Spinal cord (tissue), 10 donors: ENCODE measurements around the gene IYD. TPM values are rescaled to one million over a fixed set of nuclear protein-coding genes. Genes with fewer than 3 reads are reported as not detected.
A peak's percentile ranks its signal among the peaks of the same experiment; 100 is the strongest.

Experiments used
- DNase-seq, 6 donors: peaks; one replicate each; pipeline versions ENCODE4 v3.0.0 to v3.0.0-alpha.2; 2013 to 2015; ENCODE audit warnings: low spot score in 6 of 6, low read depth in 4 of 6
- H3K27ac ChIP-seq: one replicate; pipeline ENCODE4 v1.5.1; 2013; ENCODE audit warnings: low read depth, low read length, control low read depth
- H3K27me3 ChIP-seq: one replicate; pipeline ENCODE4 v1.6.1; 2013; ENCODE audit warnings: low read length; ENCODE audit not compliant: control insufficient read depth, insufficient read depth
- H3K36me3 ChIP-seq: one replicate; pipeline ENCODE4 v1.6.1; 2013; ENCODE audit warnings: low read length; ENCODE audit not compliant: control insufficient read depth, insufficient read depth
- H3K4me1 ChIP-seq: one replicate; pipeline ENCODE4 v1.6.1; 2013; ENCODE audit warnings: low read length; ENCODE audit not compliant: control insufficient read depth, insufficient read depth
- H3K4me3 ChIP-seq: one replicate; pipeline ENCODE4 v1.5.1; 2013; ENCODE audit warnings: low read depth, low read length, control low read depth
- H3K9me3 ChIP-seq: one replicate; pipeline ENCODE4 v1.6.1; 2013; ENCODE audit warnings: low read length; ENCODE audit not compliant: control insufficient read depth, insufficient read depth
- WGBS: methylation state at CpG from one replicate; pipeline ENCODE4 v1.1.5; 2013; ENCODE audit warnings: missing lambda C conversion rate; ENCODE audit not compliant: insufficient coverage; 5-methylcytosine and 5-hydroxymethylcytosine counted together
- polyA plus RNA-seq, 2 donors: library from polyadenylated mRNA; unstranded; fragments of 120-200 nt; gene quantifications; one replicate each; pipeline ENCODE4 v1.2.1, GENCODE V29; 2013; ENCODE audit not compliant: insufficient read length in 2 of 2
- total RNA-seq, 2 donors: library from RNA; depleted of rRNA in 1 of 2; stranded (reverse); fragments of 120-200 nt in 1 of 2; fragments of >200 nt in 1 of 2; gene quantifications; one replicate each; pipeline versions ENCODE4 v1.2.3 to v1.2.4, GENCODE V29; 2013 to 2014
- donor health status: healthy.

IYD gene
- total and polyA plus RNA-seq, 4 donors: 0.06 to 0.17 TPM; not detected in 2

DNA sequence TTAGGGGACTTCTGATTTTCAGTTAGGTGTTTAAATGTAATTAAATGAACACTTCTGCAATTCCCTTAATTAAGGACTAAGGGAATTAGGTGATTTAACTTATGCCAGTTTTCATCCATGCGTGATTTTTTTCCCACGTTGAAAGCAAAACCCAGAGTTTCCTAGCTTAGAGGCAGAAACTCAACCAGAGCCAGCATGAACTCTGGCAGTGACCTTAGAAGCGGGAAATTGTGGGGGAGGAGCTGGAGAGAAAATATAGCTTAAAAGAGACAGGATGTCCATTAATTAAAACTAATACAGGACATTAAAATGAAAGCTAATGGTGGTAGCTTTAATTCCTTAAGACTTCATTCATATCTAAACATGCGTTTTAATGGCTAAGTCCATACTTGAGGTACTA, 41.6 kb downstream of the IYD start:
- WGBS: no CpG with 5 or more reads among the region's 4 CpGs
- H3K27me3 ChIP-seq: no peaks in the 10 kb centered on the region
- H3K9me3 ChIP-seq: no peaks in the 10 kb centered on the region
- peaks cover 13% of the 10 kb centered on the region for H3K4me1 ChIP-seq
- no peak overlapping the region for H3K27ac ChIP-seq
- no peak overlapping the region for H3K4me3 ChIP-seq
- DNase-seq: no peak
- no peaks in the 10 kb centered on the region for H3K36me3 ChIP-seq

GRCh38 chr6:150410906-150411305, 42.1 kb downstream of the IYD start:
- no CpG with 5 or more reads among the region's 2 CpGs for WGBS
- Histone ChIP-seq H3K4me3 (no peak overlapping the region), H3K27me3 (no peaks in the 10 kb centered on the region), H3K4me1 (peaks cover 13% of the 10 kb centered on the region), H3K27ac (no peak overlapping the region), H3K36me3 (no peaks in the 10 kb centered on the region), H3K9me3 (no peaks in the 10 kb centered on the region)
- DNase-seq: no peak

DNA sequence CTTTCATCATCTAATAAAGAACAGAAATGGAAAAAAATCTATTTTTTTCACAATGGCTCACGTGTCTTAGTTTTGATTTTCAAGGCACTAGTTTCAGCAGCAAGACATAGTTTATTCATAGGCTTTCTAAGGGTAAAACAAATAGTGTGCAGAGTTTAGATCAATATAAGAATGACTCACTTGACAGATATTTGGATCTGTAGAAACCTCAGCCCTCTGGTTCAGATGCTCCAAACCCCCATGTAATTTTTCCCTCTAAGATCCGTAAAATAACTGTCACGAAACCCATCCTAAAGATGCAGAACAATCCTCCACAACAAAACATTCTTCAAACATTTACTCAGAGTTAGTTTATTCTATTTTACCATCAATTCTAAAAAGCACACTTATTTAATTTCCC, 43.4 kb downstream of the IYD start:
- Histone ChIP-seq H3K4me1 (peaks cover 13% of the 10 kb centered on the region), H3K4me3 (no peak overlapping the region), H3K36me3 (no peaks in the 10 kb centered on the region), H3K9me3 (no peaks in the 10 kb centered on the region), H3K27ac (no peak overlapping the region), H3K27me3 (no peaks in the 10 kb centered on the region)
- WGBS: 90% methylated on average over 2 of the region's 3 CpGs
- DNase-seq: no peak

DNA sequence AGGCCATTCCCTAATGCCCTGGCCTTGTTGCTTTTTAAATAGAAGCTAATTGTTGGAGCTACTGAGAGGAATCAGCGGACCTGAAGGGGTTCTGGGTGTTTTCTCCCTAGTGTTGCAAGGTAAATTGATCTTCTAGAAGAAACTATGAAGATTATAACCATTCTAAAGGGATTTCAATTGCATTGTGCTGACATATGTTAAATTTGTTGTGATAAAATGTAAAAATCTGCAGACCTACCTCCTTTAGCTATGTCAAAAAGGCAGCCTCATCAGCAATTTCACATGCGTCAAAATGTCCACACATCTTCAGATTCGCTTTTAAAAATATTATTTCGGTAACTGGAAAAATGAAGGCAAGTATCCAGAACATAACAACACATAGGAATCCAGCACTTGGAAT, 44.4 kb downstream of the IYD start:
- no peak overlapping the region for H3K27ac ChIP-seq
- H3K27me3 ChIP-seq: peaks cover 3% of the 10 kb centered on the region
- WGBS: no CpG with 5 or more reads among the region's 4 CpGs
- no peaks in the 10 kb centered on the region for H3K36me3 ChIP-seq
- H3K4me1 ChIP-seq: peaks cover 13% of the 10 kb centered on the region
- H3K9me3 ChIP-seq: no peaks in the 10 kb centered on the region
- no peak overlapping the region for H3K4me3 ChIP-seq
- no peak for DNase-seq

DNA sequence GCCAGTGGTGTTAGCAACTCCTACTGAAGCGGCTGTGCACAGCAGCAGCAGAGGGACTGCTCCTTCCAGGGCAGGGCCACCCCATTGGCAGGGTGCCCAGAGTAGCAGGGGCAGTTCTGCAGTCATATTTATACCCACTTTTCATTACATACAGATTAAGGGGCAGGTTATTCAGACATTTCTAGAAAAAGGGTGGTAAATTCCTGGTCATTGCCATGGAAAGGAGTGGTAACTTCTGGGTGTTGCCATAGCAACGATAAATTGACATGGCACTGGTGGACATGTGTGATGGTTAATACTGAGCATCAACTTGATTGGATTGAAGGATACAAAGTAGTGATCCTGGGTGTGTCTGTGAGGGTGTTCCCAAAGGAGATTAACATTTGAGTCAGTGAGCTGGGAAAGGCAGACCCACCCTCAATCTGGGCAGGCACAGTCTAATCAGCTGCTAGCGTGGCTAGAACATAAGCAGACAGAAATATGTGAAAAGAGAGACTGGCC, 45.0 kb downstream of the IYD start:
- H3K27ac ChIP-seq: no peak overlapping the region
- peaks cover 3% of the 10 kb centered on the region for H3K27me3 ChIP-seq
- 100% methylated on average over 2 of the region's 3 CpGs for WGBS
- no peaks in the 10 kb centered on the region for H3K36me3 ChIP-seq
- no peak for DNase-seq
- no peaks in the 10 kb centered on the region for H3K9me3 ChIP-seq
- no peak overlapping the region for H3K4me3 ChIP-seq
- peaks cover 11% of the 10 kb centered on the region for H3K4me1 ChIP-seq

- Histone ChIP-seq H3K36me3 (no peaks in the 10 kb centered on the region), H3K27me3 (peaks cover 3% of the 10 kb centered on the region)
- no CpG with 5 or more reads among the region's 2 CpGs for WGBS
These were observed 47.3 kb downstream of the IYD start for GRCh38 chr6:150416128-150416527.

DNA sequence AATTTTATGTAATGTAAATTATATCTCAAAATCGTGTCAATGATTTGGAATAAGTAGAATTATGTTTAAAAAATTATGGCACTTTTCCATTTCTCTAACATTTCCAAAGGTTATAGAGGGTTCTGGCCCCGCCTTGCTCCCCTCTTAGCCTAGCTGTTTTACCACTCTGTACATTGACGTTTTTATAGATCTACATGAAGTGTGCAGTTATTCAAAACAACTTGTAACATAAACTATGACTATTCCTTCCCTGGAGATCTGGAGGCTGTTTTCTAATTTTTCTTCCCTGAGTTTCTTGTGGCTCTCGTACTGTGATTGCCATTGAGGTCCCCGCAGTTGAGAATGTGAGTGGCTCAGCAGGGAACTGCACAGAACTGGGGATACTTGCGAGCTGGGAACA, 48.4 kb downstream of the IYD start:
- H3K27me3 ChIP-seq: peaks cover 3% of the 10 kb centered on the region
- no peak for DNase-seq
- 72% methylated on average over 3 of the region's 6 CpGs for WGBS
- no peak overlapping the region for H3K27ac ChIP-seq
- peaks cover 5% of the 10 kb centered on the region for H3K4me1 ChIP-seq
- H3K36me3 ChIP-seq: no peaks in the 10 kb centered on the region
- H3K4me3 ChIP-seq: no peak overlapping the region
- no peaks in the 10 kb centered on the region for H3K9me3 ChIP-seq

More at GRCh38 chr6:150416128-150416527, 47.3 kb downstream of the IYD start:
- Histone ChIP-seq H3K27ac (no peak overlapping the region), H3K4me3 (no peak overlapping the region), H3K9me3 (no peaks in the 10 kb centered on the region), H3K4me1 (peaks cover 5% of the 10 kb centered on the region)
- DNase-seq: no peak

- Histone ChIP-seq H3K4me1 (peaks cover 5% of the 10 kb centered on the region), H3K27me3 (peaks cover 3% of the 10 kb centered on the region), H3K9me3 (no peaks in the 10 kb centered on the region), H3K4me3 (peak overlapping the region; percentile 40), H3K27ac (peak overlapping the region; percentile 54), H3K36me3 (no peaks in the 10 kb centered on the region)
- peak in 5 of 6 donors; percentile 50 to 93 (median 61) for DNase-seq
- WGBS: 29% methylated on average over 4 of the region's 12 CpGs
These were observed 49.4 kb downstream of the IYD start for GRCh38 chr6:150417899-150418826.

DNA sequence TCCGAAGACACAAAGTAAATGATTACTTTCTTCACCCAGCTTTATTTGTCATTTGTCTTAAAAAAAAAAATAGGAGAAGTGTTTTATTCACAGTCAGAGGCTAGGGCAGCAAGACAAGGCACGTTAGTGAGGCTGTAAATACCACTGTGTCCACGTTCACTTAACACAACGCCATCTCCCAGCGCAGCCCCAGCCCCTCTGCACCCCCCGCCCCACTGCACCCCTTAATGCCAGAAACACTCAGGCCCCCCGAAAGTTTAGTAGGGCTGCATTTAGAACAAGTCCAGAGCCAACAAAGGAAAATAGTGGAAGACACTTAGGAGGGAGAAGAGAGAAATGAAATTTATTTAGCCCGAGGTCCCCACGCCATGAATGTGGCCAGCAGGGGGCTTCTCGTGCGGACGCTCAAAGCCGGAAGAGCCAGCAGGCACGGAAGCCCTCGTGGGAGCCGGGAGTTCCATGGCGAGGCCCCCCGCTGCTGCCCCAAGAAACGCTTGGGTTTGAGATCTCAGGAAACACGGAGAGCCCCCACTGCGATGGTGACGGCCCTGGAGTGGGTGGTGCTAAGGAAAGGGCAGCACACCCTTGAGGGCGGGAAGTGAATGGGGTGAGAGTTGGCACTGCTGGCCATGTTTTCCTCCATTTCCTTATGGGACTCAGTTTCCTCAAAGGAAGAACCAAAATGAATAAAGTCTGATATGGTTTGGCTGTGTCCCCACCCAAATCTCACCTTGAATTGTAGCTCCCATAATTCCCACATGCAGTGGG, 50.2 kb downstream of the IYD start:
- Histone ChIP-seq H3K4me3 (peak overlapping the region; percentile 40), H3K27me3 (peaks cover 3% of the 10 kb centered on the region), H3K9me3 (no peaks in the 10 kb centered on the region), H3K4me1 (peaks cover 5% of the 10 kb centered on the region), H3K36me3 (no peaks in the 10 kb centered on the region), H3K27ac (peak overlapping the region; percentile 54)
- 10% methylated on average over 19 of the region's 23 CpGs for WGBS
- DNase-seq: peak in 3 of 6 donors; percentile 28 to 81 (median 78)
